ENCODE results near the gene CNGA1.
"Not testable (repeated sequence)": the region's sequence is repeated elsewhere in the genome, so short reads cannot be mapped to it uniquely, and the experiment has no call there.

CNGA1 gene

DNA sequence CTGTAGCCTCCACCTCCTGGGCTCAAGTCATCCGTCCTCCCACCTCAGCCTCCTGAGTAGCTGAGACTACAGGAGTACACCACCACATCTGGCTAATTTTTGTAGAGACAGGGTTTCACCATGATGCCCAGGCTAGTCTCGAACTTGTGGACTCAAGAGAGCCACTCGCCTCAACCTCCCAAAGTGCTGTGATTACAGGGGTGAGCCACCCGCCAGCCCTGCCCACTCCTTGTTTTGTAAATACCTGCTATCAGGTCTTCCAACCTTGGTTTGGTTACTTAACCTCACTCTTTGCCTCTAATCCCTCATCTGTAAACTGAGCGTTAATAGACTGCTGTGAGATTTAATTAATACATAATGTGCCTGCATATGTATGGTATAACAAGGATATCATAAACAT lies 803 bp downstream of the CNGA1 start:
- CTCF ChIA-PET, result no interaction called here
- TF ChIP-seq ELF4 (IDR thresholded peaks at IDR 0.05), result no peak
- TF ChIP-seq FOXA1 (IDR thresholded peaks at IDR 0.05), result no peak
- TF ChIP-seq, protein P1, sequence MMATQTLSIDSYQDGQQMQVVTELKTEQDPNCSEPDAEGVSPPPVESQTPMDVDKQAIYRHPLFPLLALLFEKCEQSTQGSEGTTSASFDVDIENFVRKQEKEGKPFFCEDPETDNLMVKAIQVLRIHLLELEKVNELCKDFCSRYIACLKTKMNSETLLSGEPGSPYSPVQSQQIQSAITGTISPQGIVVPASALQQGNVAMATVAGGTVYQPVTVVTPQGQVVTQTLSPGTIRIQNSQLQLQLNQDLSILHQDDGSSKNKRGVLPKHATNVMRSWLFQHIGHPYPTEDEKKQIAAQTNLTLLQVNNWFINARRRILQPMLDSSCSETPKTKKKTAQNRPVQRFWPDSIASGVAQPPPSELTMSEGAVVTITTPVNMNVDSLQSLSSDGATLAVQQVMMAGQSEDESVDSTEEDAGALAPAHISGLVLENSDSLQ (IDR thresholded peaks at IDR 0.05), result no peak
- TF ChIP-seq SUZ12 (IDR thresholded peaks at IDR 0.05), result no peak
- no peak for TF ChIP-seq L3MBTL2 (conservative IDR thresholded peaks at IDR 0.05)
- TF ChIP-seq CTBP1 (IDR thresholded peaks at IDR 0.05; ENCODE audit: borderline replicate concordance), result no peak
- no peak for TF ChIP-seq ZNF384 (IDR thresholded peaks at IDR 0.05)
- no peak for TF ChIP-seq ARNT (IDR thresholded peaks at IDR 0.05)
- no peak for TF ChIP-seq LEF1 (IDR thresholded peaks at IDR 0.05; ENCODE audit: borderline replicate concordance)
- TF ChIP-seq TARDBP (IDR thresholded peaks at IDR 0.05), result no peak
- no peak for TF ChIP-seq HDGF (IDR thresholded peaks at IDR 0.05; ENCODE audit: borderline replicate concordance)
- POLR2A ChIA-PET, result no interaction called here
- no peak for DNase-seq (ENCODE audit: extremely low spot score)

DNA sequence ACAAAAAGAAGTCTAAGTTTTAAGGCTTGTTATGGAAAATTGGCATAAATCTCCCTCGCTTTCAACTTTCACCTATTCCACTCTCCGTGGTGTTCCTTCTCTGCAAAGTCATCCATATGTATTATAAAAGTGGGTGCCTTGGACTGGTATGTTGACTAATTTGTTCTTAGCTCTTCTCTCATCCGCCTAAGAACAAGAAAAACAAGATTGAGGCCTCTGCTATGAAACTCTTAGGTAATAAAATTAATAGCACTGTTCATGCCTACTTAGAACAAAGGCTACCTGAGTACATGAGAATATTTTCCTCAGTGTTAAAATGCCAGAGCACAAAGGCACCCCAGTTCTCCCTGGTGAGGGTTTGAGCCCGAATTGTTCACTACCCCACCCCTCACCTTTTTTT lies 1.3 kb downstream of the CNGA1 start:
- CTCF ChIA-PET, result no interaction called here
- TF ChIP-seq TARDBP (IDR thresholded peaks at IDR 0.05) (no peak), ELF4 (IDR thresholded peaks at IDR 0.05) (no peak), HDGF (IDR thresholded peaks at IDR 0.05; ENCODE audit: borderline replicate concordance) (no peak), ZNF384 (IDR thresholded peaks at IDR 0.05) (no peak), CTBP1 (IDR thresholded peaks at IDR 0.05; ENCODE audit: borderline replicate concordance) (no peak), LEF1 (IDR thresholded peaks at IDR 0.05; ENCODE audit: borderline replicate concordance) (no peak)
- POLR2A ChIA-PET, result no interaction called here

DNA sequence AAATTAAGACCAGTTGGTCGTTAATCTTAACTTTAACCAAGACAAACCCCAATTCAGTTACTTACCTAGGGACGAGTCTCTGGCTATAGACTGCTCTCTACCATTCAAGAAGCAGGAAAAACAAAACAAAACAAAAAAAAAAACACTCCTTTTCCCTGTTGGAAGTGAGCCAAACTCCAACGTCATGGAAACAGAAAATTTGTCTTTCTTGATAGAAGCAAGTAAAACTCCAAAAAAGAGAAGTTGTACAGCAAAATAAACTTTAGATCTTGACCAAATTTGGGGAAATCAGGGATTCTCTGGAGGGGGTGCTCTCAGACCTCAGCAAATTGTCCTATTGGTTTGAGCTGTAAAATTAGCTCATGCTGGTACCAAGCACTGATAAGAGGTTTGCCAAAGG lies 3.7 kb downstream of the CNGA1 start:
- TF ChIP-seq LEF1 (IDR thresholded peaks at IDR 0.05; ENCODE audit: borderline replicate concordance) (no peak), FOXM1 (IDR thresholded peaks at IDR 0.05; ENCODE audit: borderline replicate concordance) (no peak), FOXA1 (IDR thresholded peaks at IDR 0.05) (no peak), HDGF (IDR thresholded peaks at IDR 0.05; ENCODE audit: borderline replicate concordance) (no peak), NFRKB (IDR thresholded peaks at IDR 0.05) (no peak)
- TF ChIP-seq, protein P1 (IDR thresholded peaks at IDR 0.05), result no peak
- DNase-seq (ENCODE audit: extremely low spot score), result no peak
- ChIA-PET CTCF (no interaction called here), POLR2A (no interaction called here)

More for the DNA sequence above, 1.3 kb downstream of the CNGA1 start:
- no peak for DNase-seq (ENCODE audit: extremely low spot score)

DNA sequence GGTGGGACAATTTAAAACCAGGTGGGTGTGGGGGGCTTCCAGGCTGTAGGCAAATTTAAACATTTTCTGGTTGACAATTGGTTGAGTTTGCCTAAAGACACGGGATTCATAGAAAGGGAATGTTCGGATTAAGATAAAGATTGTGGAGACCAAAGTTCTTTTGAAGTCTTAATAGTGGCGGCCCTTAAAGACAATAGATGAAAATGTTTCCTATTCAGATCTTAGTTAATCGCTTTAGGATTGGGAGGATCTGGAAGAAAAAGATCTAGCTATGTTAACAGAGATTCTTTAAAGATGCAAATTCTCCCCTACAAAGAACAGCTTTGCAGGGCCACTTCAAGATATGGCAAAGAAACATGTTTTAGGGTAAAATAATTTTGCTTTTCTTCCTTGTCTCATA lies 4.8 kb downstream of the CNGA1 start:
- CTCF ChIA-PET, result no interaction called here
- no peak for TF ChIP-seq CTBP1 (IDR thresholded peaks at IDR 0.05; ENCODE audit: borderline replicate concordance)
- TF ChIP-seq ZNF384 (IDR thresholded peaks at IDR 0.05), result no peak
- no peak for TF ChIP-seq NFRKB (IDR thresholded peaks at IDR 0.05)
- no peak for TF ChIP-seq HDGF (IDR thresholded peaks at IDR 0.05; ENCODE audit: borderline replicate concordance)
- no peak for TF ChIP-seq L3MBTL2 (conservative IDR thresholded peaks at IDR 0.05)
- TF ChIP-seq SP1 (IDR thresholded peaks at IDR 0.05), result no peak
- TF ChIP-seq TARDBP (IDR thresholded peaks at IDR 0.05), result no peak
- TF ChIP-seq FOXM1 (IDR thresholded peaks at IDR 0.05; ENCODE audit: borderline replicate concordance), result no peak
- TF ChIP-seq BHLHE40 (IDR thresholded peaks at IDR 0.05; ENCODE audit: borderline replicate concordance), result no peak
- TF ChIP-seq FOXA1 (IDR thresholded peaks at IDR 0.05), result no peak
- POLR2A ChIA-PET, result no interaction called here
- no peak for DNase-seq (ENCODE audit: extremely low spot score)

DNA sequence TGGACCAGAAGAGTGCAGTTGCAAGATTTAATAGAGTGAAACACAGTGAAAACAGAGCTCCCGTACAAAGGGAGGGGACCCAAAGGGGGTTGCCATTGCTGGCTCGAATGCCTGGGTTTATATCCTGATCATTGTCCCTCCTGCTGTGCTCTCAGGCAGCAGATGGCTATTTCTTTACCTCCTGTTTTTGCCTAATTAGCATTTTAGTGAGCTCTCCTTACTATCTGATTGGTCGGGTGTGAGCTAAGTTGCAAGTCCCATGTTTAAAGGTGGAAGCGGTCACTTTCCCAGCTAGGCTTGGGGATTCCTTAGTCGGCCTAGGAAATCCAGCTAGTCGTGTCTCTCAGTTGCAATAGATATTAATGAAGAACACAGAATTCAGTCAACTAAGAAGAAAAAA lies 5.6 kb downstream of the CNGA1 start:
- CTCF ChIA-PET; POLR2A ChIA-PET; DNase-seq (ENCODE audit: extremely low spot score): not testable (repeated sequence)

DNA sequence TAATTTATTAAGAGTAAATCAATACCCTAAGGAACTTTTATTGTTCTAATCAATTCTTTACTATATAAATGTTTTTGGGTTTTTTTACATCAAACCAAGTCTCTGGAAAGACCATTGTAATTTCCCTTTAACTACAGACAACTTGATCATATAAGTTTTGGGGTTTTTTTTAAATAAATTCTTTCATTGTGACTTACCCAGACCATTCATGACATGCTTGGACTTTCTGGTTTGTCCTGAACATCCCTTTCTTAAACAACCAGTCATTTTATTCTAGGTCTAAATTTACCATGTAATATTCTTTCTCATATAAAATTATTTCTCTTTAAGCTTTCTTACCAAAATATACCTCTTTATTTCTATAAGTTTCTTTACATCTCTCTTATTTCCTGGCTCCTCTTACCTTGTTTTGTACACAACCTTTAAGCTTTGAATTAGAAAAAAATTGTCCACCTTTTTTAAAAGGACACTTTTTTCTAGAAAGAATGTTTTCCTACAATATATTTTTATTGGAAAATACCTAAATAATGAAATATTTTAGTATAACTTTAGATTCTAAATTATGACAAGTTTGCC lies 8.4 kb downstream of the CNGA1 start:
- ChIA-PET CTCF (interaction anchor here (0.6 kb wide), 1 partner anchor 594 kb away, joined by 3 read pairs; no protein-coding TSS in a partner anchor), POLR2A (no interaction called here)
- no peak for DNase-seq (ENCODE audit: extremely low spot score)
- TF ChIP-seq CTBP1 (IDR thresholded peaks at IDR 0.05; ENCODE audit: borderline replicate concordance) (no peak), FOXK2 (IDR thresholded peaks at IDR 0.05) (no peak), L3MBTL2 (conservative IDR thresholded peaks at IDR 0.05) (no peak), BHLHE40 (IDR thresholded peaks at IDR 0.05; ENCODE audit: borderline replicate concordance) (no peak), FOXA1 (IDR thresholded peaks at IDR 0.05) (no peak), HDGF (IDR thresholded peaks at IDR 0.05; ENCODE audit: borderline replicate concordance) (no peak), ZNF384 (IDR thresholded peaks at IDR 0.05) (no peak), ELF4 (IDR thresholded peaks at IDR 0.05) (no peak), NFRKB (IDR thresholded peaks at IDR 0.05) (no peak), SUZ12 (IDR thresholded peaks at IDR 0.05) (no peak), TARDBP (IDR thresholded peaks at IDR 0.05) (no peak), LEF1 (IDR thresholded peaks at IDR 0.05; ENCODE audit: borderline replicate concordance) (no peak), SP1 (IDR thresholded peaks at IDR 0.05) (no peak), FOXM1 (IDR thresholded peaks at IDR 0.05; ENCODE audit: borderline replicate concordance) (no peak)
- TF ChIP-seq, protein P1 (IDR thresholded peaks at IDR 0.05), result no peak

DNA sequence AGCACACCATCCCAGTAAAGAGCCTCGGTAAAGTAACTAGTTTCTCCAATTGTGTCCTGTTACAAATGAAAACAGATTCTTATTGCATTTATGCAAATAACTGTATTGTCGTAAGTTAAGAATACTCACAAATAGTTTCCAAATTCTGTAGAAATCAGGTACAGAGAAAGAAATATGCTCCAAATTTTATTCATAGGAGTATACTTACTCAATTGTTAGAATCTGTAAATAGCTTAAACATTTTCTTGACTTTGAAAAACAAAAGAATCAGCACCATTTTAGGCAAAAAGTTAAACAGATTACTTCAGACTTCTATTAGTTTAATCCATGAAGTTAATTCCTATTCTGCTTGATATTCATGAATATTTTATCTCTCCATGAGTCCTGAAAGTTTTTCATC lies 10.7 kb downstream of the CNGA1 start:
- DNase-seq (ENCODE audit: extremely low spot score), result no peak
- no peak for TF ChIP-seq FOXA1 (IDR thresholded peaks at IDR 0.05)
- POLR2A ChIA-PET, result no interaction called here
- CTCF ChIA-PET, result no interaction called here

DNA sequence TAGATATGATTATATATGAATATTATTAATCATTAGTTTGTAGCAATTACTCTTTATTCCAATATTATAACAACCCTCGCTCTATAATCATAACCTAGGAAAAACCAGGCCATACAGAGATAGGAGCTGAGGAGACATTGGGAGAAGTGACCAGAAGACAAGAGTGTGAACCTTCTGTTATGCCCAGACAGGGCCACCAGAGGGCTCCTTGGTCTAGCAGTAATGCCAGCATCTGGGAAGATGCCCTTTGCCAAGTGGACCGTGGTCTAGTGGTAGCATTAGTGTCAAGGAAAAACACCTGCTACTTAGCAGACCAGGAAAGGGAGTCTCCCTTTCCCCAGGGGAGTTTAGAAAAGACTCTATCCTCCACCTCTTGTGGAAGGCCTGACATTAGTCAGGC lies 12.9 kb downstream of the CNGA1 start:
- POLR2A ChIA-PET; DNase-seq (ENCODE audit: extremely low spot score): not testable (repeated sequence)
- CTCF ChIA-PET, result interaction anchor here (0.7 kb wide), 1 partner anchor 37 kb away, joined by 3 read pairs; no protein-coding TSS in a partner anchor

Data from HEK293T (cell line).